Lower leg skin (tissue), 4 donors: Measurements from ENCODE around the gene RNPS1. TPM values are rescaled to one million over a fixed set of nuclear protein-coding genes. Genes with fewer than 3 reads are reported as not detected.

Experiments
- DNase-seq, 2 donors: peaks; one replicate each; pipeline ENCODE4 v3.0.0-alpha.2; 2019; ENCODE audit warnings: low spot score in 2 of 2
- H3K4me3 ChIP-seq: fragments of 200-600 bp; sonication (generic); 2 replicates; pipeline ENCODE4 v1.5.1; 2017; ENCODE audit warnings: mild to moderate bottlenecking, low read depth; ENCODE audit not compliant: poor library complexity, severe bottlenecking
- CTCF ChIP-seq, 3 donors: fragments of 450-650 bp; IDR thresholded peaks; one replicate each; pipeline ENCODE4 v1.5.1; 2016; ENCODE audit warnings: antibody characterized with exemption in 3 of 3, mild to moderate bottlenecking in 3 of 3, moderate library complexity in 2 of 3
- POLR2A ChIP-seq, 2 donors: fragments of 450-650 bp; IDR thresholded peaks; one replicate each; pipeline ENCODE4 v1.6.1; 2016 to 2017; ENCODE audit warnings: antibody characterized with exemption in 2 of 2, mild to moderate bottlenecking in 1 of 2, moderate library complexity in 1 of 2
- WGBS, 2 donors: methylation state at CpG; one replicate each; pipeline ENCODE4 v1.1.5; 2018; 5-methylcytosine and 5-hydroxymethylcytosine counted together
- intact Hi-C: fragments of 100-400 bp; cut with DNase I; formaldehyde crosslinking; loops from one replicate; pipeline ENCODE4 v1.15.0; 2023; ENCODE audit warnings: low total_unique reads
- microRNA counts, 2 donors: library from miRNA; unstranded; fragments of <30 nt; microRNA quantifications; one replicate each; lab custom pipeline; 2016
- microRNA-seq, 2 donors: library from miRNA; unstranded; fragments of <30 nt; microRNA quantifications; one replicate each; pipeline ENCODE4, GENCODE V29; 2016; ENCODE audit warnings: borderline replicate concordance in 2 of 2, borderline number of aligned reads in 1 of 2
- total RNA-seq, 4 donors: library from RNA; depleted of rRNA; stranded (reverse); fragments of >200 nt; gene quantifications; one replicate each; pipeline ENCODE4 v1.1.0, GENCODE V29; 2016

The RNPS1 gene
- total RNA-seq, 4 donors from 2014 or later = 127 to 132 (median 128) TPM

DNA sequence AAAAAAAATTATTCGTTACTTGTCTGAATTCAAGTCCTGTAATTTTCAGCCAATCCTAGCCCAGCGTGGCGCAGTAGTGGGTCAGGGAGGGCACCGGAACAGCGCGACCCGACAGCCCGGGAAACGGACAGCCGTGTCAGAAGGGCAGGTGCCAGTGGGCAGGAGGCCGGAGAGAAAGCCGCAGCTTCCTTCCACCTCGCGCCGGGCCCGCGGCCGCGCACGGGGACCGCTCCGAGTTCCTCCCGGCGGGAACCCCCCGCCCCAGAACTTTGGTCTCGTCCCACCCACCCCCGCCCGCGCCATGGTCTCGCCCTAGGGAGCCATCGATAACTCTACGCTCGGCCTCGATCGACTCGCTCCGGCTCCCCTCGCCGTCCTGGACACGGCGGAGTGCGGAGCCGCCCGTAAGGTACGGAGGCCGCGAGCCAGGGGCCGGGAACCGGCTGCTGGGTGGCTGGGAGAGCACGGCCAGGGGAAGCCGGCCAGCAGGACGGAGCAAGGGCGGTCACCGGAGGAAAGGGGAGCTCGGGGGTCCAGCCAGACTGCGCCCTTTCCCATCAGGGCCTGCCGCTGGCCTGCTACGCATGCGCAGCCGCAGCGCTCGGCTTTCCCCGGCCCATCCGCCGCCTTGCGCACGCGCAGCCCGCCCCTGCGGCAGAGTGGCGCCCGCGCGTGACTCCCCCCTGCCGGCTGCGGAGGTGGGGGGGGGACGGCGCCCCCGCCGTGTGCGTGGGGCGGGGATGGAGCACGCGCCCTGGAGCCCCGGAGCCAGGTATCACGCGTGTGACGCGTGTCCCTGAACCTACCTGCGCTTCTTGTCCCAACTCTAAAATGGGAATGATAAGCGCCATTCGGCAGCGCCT is 62.6 kb downstream of the RNPS1 start, which contains the start of gene MLST8:
Gene MLST8 (plus strand): TSS at position 351 of the 863 bp plus-strand sequence. CDS start 632 bp downstream, outside the sequence.
- DNase-seq = peak; percentile 62 to 96
- WGBS, 2 donors = 0% methylated on average over 27 to 55 of the region's 93 CpGs
- TF ChIP-seq POLR2A (IDR thresholded peaks at IDR 0.05) (peak in 1 of 2 donors; percentile 34), CTCF (IDR thresholded peaks at IDR 0.05) (no peak)
- H3K4me3 ChIP-seq = peak within 1 kb of the TSS; percentile 49
- intact Hi-C loops = no loop called here

DNA sequence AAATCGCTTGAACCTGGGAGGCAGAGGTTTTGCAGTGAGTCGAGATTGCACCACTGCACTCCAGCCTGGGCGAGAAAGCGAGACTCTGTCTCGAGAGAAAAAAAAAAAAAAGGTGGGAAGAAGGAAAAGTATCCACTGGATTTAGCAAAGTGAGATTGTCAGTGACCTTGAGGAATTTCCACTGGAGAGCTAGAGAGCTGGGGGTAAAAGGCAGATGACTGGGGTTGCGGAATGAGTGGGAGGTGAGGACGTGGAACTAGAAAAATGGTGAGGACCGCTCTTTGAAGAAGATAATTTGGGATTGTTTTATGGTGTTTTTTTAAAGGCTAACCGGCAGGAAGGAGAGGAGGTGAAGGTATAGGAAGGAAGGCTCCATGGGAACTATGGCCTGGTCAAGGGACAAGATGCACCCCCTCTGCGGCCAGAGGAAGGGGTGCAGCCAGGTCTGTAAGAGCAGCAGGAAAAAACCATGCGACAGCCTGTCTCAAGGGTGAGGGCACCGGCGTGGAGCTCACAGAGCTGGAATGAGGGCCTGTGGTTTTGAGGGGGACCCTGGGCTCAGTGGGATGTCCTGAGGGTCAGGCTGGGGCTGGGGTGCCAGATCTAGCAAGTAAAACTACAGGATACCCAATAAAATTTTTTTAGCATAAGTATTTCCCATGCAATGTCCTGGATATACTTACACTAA is 63.4 kb downstream of the RNPS1 start:
- no peak overlapping the region for H3K4me3 ChIP-seq
- TF ChIP-seq CTCF (IDR thresholded peaks at IDR 0.05) (no peak), POLR2A (IDR thresholded peaks at IDR 0.05) (no peak)
- intact Hi-C loops = no loop called here
- WGBS, 2 donors = 82 to 83% methylated on average over 13 of the region's 13 CpGs
- no peak for DNase-seq

MicroRNAs within 50 kb of the gene (microRNA counts, 767-probe panel; counts per million panel counts)
- 0 to 358 counts per million in 2 donors for microRNA hsa-miR-940 (lab: Ali Mortazavi, UCI)

Small RNA genes within 50 kb of the gene (microRNA-seq; reads per million reads assigned to microRNA genes)
- gene MIR3677 (0 to 0.57 reads per million in 2 donors), gene MIR4717 (0 reads per million in 2 donors)

Other genes with a start within 250 kb of the RNPS1 start
- gene NPW, start 248.3 kb downstream of the RNPS1 start, total RNA-seq = 1 to 10 TPM in 2 of 4 donors, under 1 TPM in 1, not detected in 1; 0.38 to 3.9 (median 1.6) TPM
- 10 to 100 TPM; 11.9 to 30.6 (median 27.3) TPM for gene NHERF2, start 241.2 kb downstream of the RNPS1 start, total RNA-seq
- gene NTHL1, start 220.3 kb downstream of the RNPS1 start, total RNA-seq = 10 to 100 TPM in 3 of 4 donors, 1 to 10 TPM in 1; 5.8 to 29.9 (median 21.5) TPM
- gene TSC2, start 220.1 kb downstream of the RNPS1 start, total RNA-seq = 100 to 1,000 TPM in 1 of 4 donors, 10 to 100 TPM in 3; 56.7 to 130 (median 65.1) TPM
- gene PKD1, start 132.2 kb downstream of the RNPS1 start, total RNA-seq = 100 to 1,000 TPM; 125 to 266 (median 192) TPM
- gene RAB26, start 119.5 kb downstream of the RNPS1 start, total RNA-seq = 1 to 10 TPM in 3 of 4 donors, not detected in 1; 1.6 to 2.9 (median 2.0) TPM
- 10 to 100 TPM; 60.8 to 74.8 (median 68.9) TPM for gene TRAF7, start 112.3 kb downstream of the RNPS1 start, total RNA-seq
- gene CASKIN1, start 71.5 kb downstream of the RNPS1 start, total RNA-seq = 1 to 10 TPM in 3 of 4 donors, under 1 TPM in 1; 0.71 to 2.2 (median 1.3) TPM
- 10 to 100 TPM; 43.8 to 69.4 (median 54.9) TPM for gene MLST8, start 62.7 kb downstream of the RNPS1 start, total RNA-seq
- gene BRICD5, start 57.3 kb downstream of the RNPS1 start, total RNA-seq = 1 to 10 TPM; 2.3 to 6.2 (median 2.5) TPM
- 10 to 100 TPM in 3 of 4 donors, 1 to 10 TPM in 1; 9.6 to 19.4 (median 12.8) TPM for gene PGP, start 53.3 kb downstream of the RNPS1 start, total RNA-seq
- gene E4F1, start 44.5 kb downstream of the RNPS1 start, total RNA-seq = 10 to 100 TPM; 50.3 to 85.8 (median 57.4) TPM
- gene DNASE1L2, start 31.7 kb downstream of the RNPS1 start, total RNA-seq = 10 to 100 TPM; 39.8 to 93.3 (median 55.0) TPM
- 10 to 100 TPM; 37.1 to 69.9 (median 54.5) TPM for gene ECI1, start 16.5 kb downstream of the RNPS1 start, total RNA-seq
- gene ABCA3, start 72.6 kb upstream of the RNPS1 start, total RNA-seq = 10 to 100 TPM in 1 of 4 donors, 1 to 10 TPM in 3; 5.4 to 10.3 (median 9.5) TPM
- gene CCNF, start 161.3 kb upstream of the RNPS1 start, total RNA-seq = 10 to 100 TPM in 3 of 4 donors, 1 to 10 TPM in 1; 5.6 to 17.7 (median 11.3) TPM
- gene TEDC2, start 192.0 kb upstream of the RNPS1 start, total RNA-seq = 1 to 10 TPM in 3 of 4 donors, under 1 TPM in 1; 0.64 to 1.9 (median 1.8) TPM
- gene NTN3, start 203.2 kb upstream of the RNPS1 start, total RNA-seq = under 1 TPM in 2 of 4 donors, not detected in 2; 0.45 to 0.95 TPM
- gene TBC1D24, start 207.0 kb upstream of the RNPS1 start, total RNA-seq = 10 to 100 TPM; 12.1 to 19.1 (median 15.3) TPM
- gene ATP6V0C, start 245.8 kb upstream of the RNPS1 start, total RNA-seq = 100 to 1,000 TPM in 3 of 4 donors, 10 to 100 TPM in 1; 63.1 to 218 (median 126) TPM